Measurements from ENCODE around the gene SLC38A10. TPM values are rescaled to one million over a fixed set of nuclear protein-coding genes. Genes with fewer than 3 reads are reported as not detected.

SLC38A10 gene
- total RNA-seq, 1 experiment from 2014 or later, result 43.8 TPM

DNA sequence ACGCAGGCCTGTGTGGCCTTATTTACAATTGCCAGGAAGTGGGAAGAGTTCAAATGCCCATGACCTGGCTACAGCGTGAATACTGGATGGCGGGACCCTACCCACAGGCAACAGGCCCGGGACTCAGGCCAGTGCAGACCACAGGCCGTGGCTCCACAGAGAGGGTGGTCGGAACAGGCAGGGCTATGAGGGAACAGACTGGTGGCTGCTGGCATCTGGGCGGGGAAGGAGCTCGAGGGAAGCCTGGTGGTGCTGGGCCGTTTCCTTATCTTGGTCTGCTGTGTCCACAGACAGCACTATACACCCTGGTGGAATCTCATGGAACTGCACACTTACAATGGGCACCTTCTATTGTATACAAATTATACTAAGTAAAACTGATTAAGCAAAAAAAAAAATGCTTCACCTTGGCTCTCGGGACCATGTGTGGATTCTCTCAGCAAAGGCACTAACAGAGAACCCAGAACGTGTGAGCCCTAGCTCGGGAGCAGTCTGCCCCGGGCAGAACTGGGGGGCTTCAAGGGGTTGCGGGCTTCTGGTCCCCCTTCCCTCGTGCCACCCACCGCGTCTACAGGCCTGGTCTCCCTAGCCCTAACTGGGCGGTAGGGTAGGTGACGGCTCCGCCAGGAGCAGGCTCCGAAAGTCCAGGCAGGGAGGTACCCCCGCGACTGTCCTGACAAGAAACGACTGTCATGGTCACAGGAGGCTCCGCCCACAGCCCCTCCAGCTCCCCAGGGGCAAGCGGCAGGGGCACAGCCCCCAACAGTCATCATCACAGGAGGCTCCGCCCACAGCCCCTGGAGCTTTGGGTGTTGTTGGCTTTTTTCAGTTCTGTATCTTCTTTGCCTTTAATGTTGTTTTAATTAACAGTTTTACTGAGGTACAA lies 94.2 kb downstream of the SLC38A10 start:
- Histone ChIP-seq H3T11ph (ENCODE audit: low read length) (no peak overlapping the region), H3K14ac (ENCODE audit: insufficient read depth, low read length) (no peak overlapping the region), H3K79me2 (ENCODE audit: insufficient read depth, low read length) (no peaks in the 10 kb centered on the region), H3K23me2 (ENCODE audit: insufficient read length, low read depth, low read length, poor library complexity, severe bottlenecking) (no peaks in the 10 kb centered on the region), H4K8ac (replicated peaks; ENCODE audit: insufficient read length, low read depth, low read length) (no peak overlapping the region), H2BK5ac (ENCODE audit: insufficient read length, low read length) (no peak overlapping the region), H4K20me1 (ENCODE audit: control insufficient read depth, insufficient read depth, insufficient read length) (no peaks in the 10 kb centered on the region), H3K79me1 (ENCODE audit: insufficient read depth, low read depth, low read length, poor library complexity, severe bottlenecking) (no peaks in the 10 kb centered on the region), H3K9me3 (ENCODE audit: control insufficient read depth, low read depth, low read length) (no peaks in the 10 kb centered on the region), H2BK120ac (ENCODE audit: low read depth, low read length, poor library complexity, severe bottlenecking) (no peak overlapping the region), H3K9ac (ENCODE audit: extremely low read depth, insufficient read length, low read length) (no peak overlapping the region), H3K23ac (ENCODE audit: insufficient read length, low read depth, low read length) (no peak overlapping the region), H2BK12ac (ENCODE audit: insufficient read length, low read depth, low read length) (no peak overlapping the region), H3K4me1 (ENCODE audit: insufficient read depth, low read length) (no peaks in the 10 kb centered on the region), H3K27me3 (ENCODE audit: insufficient read depth, low read length) (no peaks in the 10 kb centered on the region), H3K56ac (ENCODE audit: insufficient read length, low read depth, low read length) (no peak overlapping the region), H3K4me2 (ENCODE audit: insufficient read depth, insufficient read length, low read length) (no peak overlapping the region), H4K91ac (ENCODE audit: insufficient read length, low read depth, low read length) (no peak overlapping the region), H2AFZ (ENCODE audit: low read length) (no peak overlapping the region), H3K27ac (ENCODE audit: insufficient read length, low read depth, low read length) (no peak overlapping the region), H2AK5ac (ENCODE audit: insufficient read length, low read length) (no peak overlapping the region), H3K18ac (ENCODE audit: insufficient read length, low read depth, low read length) (no peak overlapping the region), H2BK20ac (ENCODE audit: low read depth, low read length, poor library complexity, severe bottlenecking) (no peak overlapping the region), H4K5ac (ENCODE audit: insufficient read length, low read depth, low read length) (no peak overlapping the region), H3K4ac (ENCODE audit: low read depth, low read length) (no peak overlapping the region), H2BK15ac (ENCODE audit: low read depth, low read length) (no peak overlapping the region)
- Mint-ChIP-seq H3K4me3 (no peak overlapping the region), H3K36me3 (ENCODE audit: insufficient read depth in 1 of 3, low read depth in 3 of 3) (peaks cover 0 to 27% (median 16%) of the 10 kb centered on the region in 3 experiments; a peak in 5 of 7 replicates), H3K27me3 (ENCODE audit: low read depth) (no peaks in the 10 kb centered on the region), H3K9me3 (no peaks in the 10 kb centered on the region), H3K4me1 (peaks cover 3% of the 10 kb centered on the region in 2 experiments; a peak in 2 of 4 replicates), H3K27ac (peak overlapping the region in 1 of 3 experiments; percentile 81; a peak in 2 of 7 replicates)
- WGBS (ENCODE audit: extremely low coverage, insufficient read length, low lambda C conversion rate), result no CpG with 5 or more reads among the region's 27 CpGs
- TF ChIP-seq, protein P1, sequence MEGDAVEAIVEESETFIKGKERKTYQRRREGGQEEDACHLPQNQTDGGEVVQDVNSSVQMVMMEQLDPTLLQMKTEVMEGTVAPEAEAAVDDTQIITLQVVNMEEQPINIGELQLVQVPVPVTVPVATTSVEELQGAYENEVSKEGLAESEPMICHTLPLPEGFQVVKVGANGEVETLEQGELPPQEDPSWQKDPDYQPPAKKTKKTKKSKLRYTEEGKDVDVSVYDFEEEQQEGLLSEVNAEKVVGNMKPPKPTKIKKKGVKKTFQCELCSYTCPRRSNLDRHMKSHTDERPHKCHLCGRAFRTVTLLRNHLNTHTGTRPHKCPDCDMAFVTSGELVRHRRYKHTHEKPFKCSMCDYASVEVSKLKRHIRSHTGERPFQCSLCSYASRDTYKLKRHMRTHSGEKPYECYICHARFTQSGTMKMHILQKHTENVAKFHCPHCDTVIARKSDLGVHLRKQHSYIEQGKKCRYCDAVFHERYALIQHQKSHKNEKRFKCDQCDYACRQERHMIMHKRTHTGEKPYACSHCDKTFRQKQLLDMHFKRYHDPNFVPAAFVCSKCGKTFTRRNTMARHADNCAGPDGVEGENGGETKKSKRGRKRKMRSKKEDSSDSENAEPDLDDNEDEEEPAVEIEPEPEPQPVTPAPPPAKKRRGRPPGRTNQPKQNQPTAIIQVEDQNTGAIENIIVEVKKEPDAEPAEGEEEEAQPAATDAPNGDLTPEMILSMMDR (conservative IDR thresholded peaks at IDR 0.05), result peak; percentile 59
- no peak for DNase-seq

Measured in H9 (cell line).